Body of pancreas (tissue), 4 donors: ENCODE results near the gene LIPF. TPM values are rescaled to one million over a fixed set of nuclear protein-coding genes. Genes with fewer than 3 reads are reported as not detected.
A peak's percentile ranks its signal among the peaks of the same experiment; 100 is the strongest.

Experiments used
- ATAC-seq: fragments of 150-250 bp; one replicate; pipeline ENCODE4 v1.9.1; 2016
- DNase-seq, 4 donors: peaks; one replicate each; pipeline ENCODE4 v3.0.0-alpha.2; 2019
- H3K27ac ChIP-seq, 4 donors: fragments of 200-600 bp; sonication (generic); 1 replicate in 3 of 4; 2 replicates in 1 of 4; pipeline versions ENCODE4 v1.5.1 to v1.6.1; 2016 to 2019; ENCODE audit warnings: mild to moderate bottlenecking in 1 of 4, mixed read lengths in 1 of 4, moderate library complexity in 1 of 4
- H3K27me3 ChIP-seq, 2 donors: fragments of 200-600 bp; sonication (generic); one replicate each; pipeline ENCODE4 v1.6.0; 2016; ENCODE audit warnings: mild to moderate bottlenecking in 1 of 2
- H3K36me3 ChIP-seq, 2 donors: fragments of 200-600 bp; sonication (generic); replicated peaks in 1 of 2; 2 replicates each; pipeline ENCODE4 v1.5.1; 2016; ENCODE audit warnings: low read depth in 2 of 2; ENCODE audit not compliant: insufficient read depth in 1 of 2
- H3K4me1 ChIP-seq: fragments of 200-600 bp; sonication (generic); one replicate; pipeline ENCODE4 v1.6.0; 2016
- H3K4me3 ChIP-seq, 2 donors: fragments of 200-600 bp; sonication (generic); 1 replicate in 1 of 2; 2 replicates in 1 of 2; pipeline ENCODE4 v1.5.1; 2016 to 2019
- H3K9me3 ChIP-seq, 3 donors: fragments of 200-600 bp; sonication (generic); 1 replicate in 2 of 3; 2 replicates in 1 of 3; pipeline ENCODE4 v1.5.1; 2016
- POLR2A ChIP-seq, 3 donors: fragments of 450-650 bp; IDR thresholded peaks; one replicate each; pipeline ENCODE4 v1.6.1; 2016; ENCODE audit warnings: antibody characterized with exemption in 3 of 3, mild to moderate bottlenecking in 2 of 3
- WGBS, 2 donors: methylation state at CpG; one replicate each; pipeline ENCODE4 v1.1.5; 2017; 5-methylcytosine and 5-hydroxymethylcytosine counted together
- intact Hi-C: fragments of 100-400 bp; cut with DNase I; formaldehyde crosslinking; loops from one replicate; pipeline ENCODE4 v1.15.1; 2023
- total RNA-seq, 2 donors: library from RNA; depleted of rRNA; stranded (reverse); fragments of >200 nt; gene quantifications; one replicate each; pipeline ENCODE4 v1.1.0, GENCODE V29; 2016
- TF ChIP-seq, protein P1 (sequence below), 7 experiments: fragments of 450-650 bp in 4 of 7; fragments of 200-600 bp in 3 of 7; sonication (generic) in 3 of 7; IDR thresholded peaks; one replicate each; pipeline ENCODE4 v1.5.1; 2016 to 2019; ENCODE audit warnings: antibody characterized with exemption in 7 of 7

Gene LIPF
- total RNA-seq, 2 donors from 2014 or later, result not detected

DNA sequence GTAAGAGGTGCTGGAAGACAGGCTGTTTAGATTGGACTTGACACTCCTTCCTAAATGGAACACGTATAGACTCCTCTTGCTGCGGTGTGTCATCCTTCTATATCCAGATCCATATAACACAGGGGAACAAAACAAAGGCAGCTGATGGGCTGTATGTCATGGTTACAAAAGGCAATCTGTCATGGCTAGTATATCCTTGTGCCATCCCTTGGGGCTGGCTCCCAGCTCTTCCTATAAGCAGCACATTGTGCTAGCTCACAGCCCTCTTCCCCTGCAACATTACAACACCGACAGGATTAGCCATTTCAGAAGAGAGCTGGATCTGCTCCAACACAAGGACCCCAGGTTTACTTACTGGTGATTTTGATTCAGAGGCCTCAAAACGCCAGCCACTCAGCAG is 57.1 kb downstream of the LIPF start:
- Histone ChIP-seq H3K4me1 (no peaks in the 10 kb centered on the region), H3K9me3 (no peaks in the 10 kb centered on the region), H3K27me3 (no peaks in the 10 kb centered on the region), H3K27ac (no peak overlapping the region), H3K4me3 (no peak overlapping the region), H3K36me3 (no peaks in the 10 kb centered on the region)
- TF ChIP-seq, protein P1, sequence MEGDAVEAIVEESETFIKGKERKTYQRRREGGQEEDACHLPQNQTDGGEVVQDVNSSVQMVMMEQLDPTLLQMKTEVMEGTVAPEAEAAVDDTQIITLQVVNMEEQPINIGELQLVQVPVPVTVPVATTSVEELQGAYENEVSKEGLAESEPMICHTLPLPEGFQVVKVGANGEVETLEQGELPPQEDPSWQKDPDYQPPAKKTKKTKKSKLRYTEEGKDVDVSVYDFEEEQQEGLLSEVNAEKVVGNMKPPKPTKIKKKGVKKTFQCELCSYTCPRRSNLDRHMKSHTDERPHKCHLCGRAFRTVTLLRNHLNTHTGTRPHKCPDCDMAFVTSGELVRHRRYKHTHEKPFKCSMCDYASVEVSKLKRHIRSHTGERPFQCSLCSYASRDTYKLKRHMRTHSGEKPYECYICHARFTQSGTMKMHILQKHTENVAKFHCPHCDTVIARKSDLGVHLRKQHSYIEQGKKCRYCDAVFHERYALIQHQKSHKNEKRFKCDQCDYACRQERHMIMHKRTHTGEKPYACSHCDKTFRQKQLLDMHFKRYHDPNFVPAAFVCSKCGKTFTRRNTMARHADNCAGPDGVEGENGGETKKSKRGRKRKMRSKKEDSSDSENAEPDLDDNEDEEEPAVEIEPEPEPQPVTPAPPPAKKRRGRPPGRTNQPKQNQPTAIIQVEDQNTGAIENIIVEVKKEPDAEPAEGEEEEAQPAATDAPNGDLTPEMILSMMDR (IDR thresholded peaks at IDR 0.05), result no peak
- no peak for TF ChIP-seq POLR2A (IDR thresholded peaks at IDR 0.05)
- ATAC-seq (no peak), DNase-seq (no peak)
- intact Hi-C loops, result no loop called here
- WGBS, 2 donors, result 70 to 76% methylated on average over 4 of the region's 4 CpGs

DNA sequence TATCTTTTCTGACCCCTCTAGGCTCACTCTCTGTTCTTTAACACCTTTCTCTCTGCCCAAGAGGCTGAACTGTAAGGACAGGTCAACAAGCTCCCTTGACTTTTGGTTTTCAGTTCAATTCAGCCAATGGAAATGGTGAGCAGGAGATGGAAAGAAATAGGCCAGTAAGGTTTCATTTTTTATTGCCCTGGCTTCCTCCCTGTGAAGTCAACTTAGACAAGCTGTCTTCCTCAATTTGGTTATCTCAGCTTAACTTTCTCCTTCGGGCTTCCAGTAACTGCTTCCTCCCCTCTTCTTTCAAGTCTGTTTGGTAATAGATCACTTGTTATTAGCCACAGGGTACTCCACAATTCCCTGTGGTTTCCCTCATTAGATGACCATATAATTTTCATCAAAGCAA is 61.6 kb downstream of the LIPF start:
- Histone ChIP-seq H3K9me3 (no peaks in the 10 kb centered on the region), H3K4me1 (no peaks in the 10 kb centered on the region), H3K36me3 (no peaks in the 10 kb centered on the region), H3K27ac (no peak overlapping the region), H3K4me3 (no peak overlapping the region), H3K27me3 (no peaks in the 10 kb centered on the region)
- intact Hi-C loops, result no loop called here
- no peak for TF ChIP-seq POLR2A (IDR thresholded peaks at IDR 0.05)
- TF ChIP-seq, protein P1 (IDR thresholded peaks at IDR 0.05), result no peak
- DNase-seq (no peak), ATAC-seq (no peak)
- WGBS, 2 donors, result 35 to 36% methylated on average over 1 of the region's 1 CpG

DNA sequence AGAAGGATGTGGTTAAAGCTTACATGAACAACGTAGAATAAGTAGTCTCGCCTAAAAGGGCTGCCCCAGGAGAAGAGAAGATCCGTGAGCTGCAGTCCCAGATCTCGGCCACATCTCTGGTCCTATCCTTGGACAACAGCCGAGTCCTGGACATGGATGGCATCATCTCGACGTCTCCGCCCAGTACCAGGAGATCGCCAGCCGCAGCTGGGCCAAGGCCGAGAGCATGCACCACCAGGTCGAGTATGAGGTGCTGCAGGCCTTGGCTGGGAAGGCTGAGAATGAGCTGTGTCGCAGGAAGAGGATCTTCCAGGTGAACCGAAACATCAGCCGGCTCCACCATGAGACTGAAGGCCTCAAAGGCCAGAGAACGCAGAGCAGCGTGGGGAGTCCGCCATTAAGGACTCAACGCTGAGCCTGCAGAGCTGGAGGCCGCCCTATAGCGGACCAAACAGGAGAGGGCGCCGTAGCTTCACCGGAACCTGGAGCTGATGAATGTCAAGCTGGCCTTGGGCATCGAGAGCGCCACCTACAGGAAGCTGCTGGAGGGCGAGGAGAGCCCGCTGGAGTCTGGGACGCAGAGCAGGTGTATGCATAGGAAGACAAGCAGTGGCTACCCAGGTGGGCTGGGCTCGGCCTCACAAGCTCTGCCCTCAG is 64.0 kb downstream of the LIPF start:
- Histone ChIP-seq H3K4me1 (no peaks in the 10 kb centered on the region), H3K9me3 (no peaks in the 10 kb centered on the region), H3K4me3 (no peak overlapping the region), H3K27ac (no peak overlapping the region), H3K36me3 (no peaks in the 10 kb centered on the region), H3K27me3 (no peaks in the 10 kb centered on the region)
- no peak for ATAC-seq
- WGBS, 2 donors, result 67 to 71% methylated on average over 24 to 29 of the region's 30 CpGs
- intact Hi-C loops, result no loop called here
- TF ChIP-seq, protein P1 (IDR thresholded peaks at IDR 0.05), result no peak
- no peak for TF ChIP-seq POLR2A (IDR thresholded peaks at IDR 0.05)
- DNase-seq, result peak in 1 of 4 donors; percentile 14

Other genes starting within 250 kb of the LIPF start
- 10 to 100 TPM in 1 of 2 donors, 1 to 10 TPM in 1; 7.9 to 26.5 TPM for gene RNLS, start 81.1 kb upstream of the LIPF start, total RNA-seq
- gene LIPJ, start 77.7 kb upstream of the LIPF start, total RNA-seq, result under 1 TPM in 1 of 2 donors, not detected in 1; 0.99 TPM
- gene LIPK, start 41.8 kb downstream of the LIPF start, total RNA-seq, result not detected
- not detected for gene LIPN, start 95.6 kb downstream of the LIPF start, total RNA-seq
- gene LIPM, start 138.3 kb downstream of the LIPF start, total RNA-seq, result not detected
- 10 to 100 TPM in 1 of 2 donors, 1 to 10 TPM in 1; 5.9 to 13.5 TPM for gene ANKRD22, start 187.4 kb downstream of the LIPF start, total RNA-seq
- gene STAMBPL1, start 215.8 kb downstream of the LIPF start, total RNA-seq, result 10 to 100 TPM; 10.1 to 26.7 TPM